DMS153 treated with DMSO at 0.1 percent for 48 hours (cell line): ENCODE data around the gene UBE2S.
"Not testable (repeated sequence)": the region's sequence is repeated elsewhere in the genome, so short reads cannot be mapped to it uniquely, and the experiment has no call there.

Experiments used
- DNase-seq: peaks from one replicate; lab custom pipeline; 2025; ENCODE audit not compliant: unreplicated experiment; lab: John Stamatoyannopoulos, UW

Gene UBE2S

GRCh38 chr19:55407550-55407799 lies at the start of gene UBE2S:
UBE2S (minus strand) TSS chr19:55407788; CDS start chr19:55407589, 199 bp downstream.
- DNase-seq, result not testable (repeated sequence)

- DNase-seq, result no peak
Measured at GRCh38 chr19:55456347-55456746, 48.8 kb upstream of the UBE2S start.

- no peak for DNase-seq
Measured at GRCh38 chr19:55455576-55456235, 48.1 kb upstream of the UBE2S start.

- peak; percentile 28 for DNase-seq
Measured at GRCh38 chr19:55454787-55455243, 47.2 kb upstream of the UBE2S start.

GRCh38 chr19:55453511-55454260 lies 46.1 kb upstream of the UBE2S start:
- DNase-seq, result no peak

GRCh38 chr19:55452749-55453346 lies 45.3 kb upstream of the UBE2S start:
- peak; percentile 66 for DNase-seq

- DNase-seq, result no peak
Measured at GRCh38 chr19:55451965-55452748, 44.6 kb upstream of the UBE2S start.

GRCh38 chr19:55451163-55451964 lies 43.8 kb upstream of the UBE2S start:
- no peak for DNase-seq

- DNase-seq, result no peak
Measured at GRCh38 chr19:55449469-55449868, 41.9 kb upstream of the UBE2S start.

- not testable (repeated sequence) for DNase-seq
Measured at GRCh38 chr19:55448175-55448490, 40.5 kb upstream of the UBE2S start.

GRCh38 chr19:55447421-55448174 lies 40.0 kb upstream of the UBE2S start:
- DNase-seq, result no peak

GRCh38 chr19:55446060-55446459 lies 38.5 kb upstream of the UBE2S start:
- DNase-seq, result no peak

- no peak for DNase-seq
Measured at GRCh38 chr19:55444646-55445045, 37.1 kb upstream of the UBE2S start.

GRCh38 chr19:55443824-55444480 lies 36.4 kb upstream of the UBE2S start:
- no peak for DNase-seq

GRCh38 chr19:55443045-55443823 lies 35.6 kb upstream of the UBE2S start, which contains the start of gene SHISA7:
SHISA7 (minus strand) TSS chr19:55443300; CDS start chr19:55442863, 437 bp downstream.
- DNase-seq, result no peak

GRCh38 chr19:55442372-55442961 lies 34.9 kb upstream of the UBE2S start:
- DNase-seq, result peak; percentile 23

GRCh38 chr19:55441692-55442321 lies 34.2 kb upstream of the UBE2S start:
- DNase-seq, result peak; percentile 34

- DNase-seq, result no peak
Measured at GRCh38 chr19:55441319-55441691, 33.7 kb upstream of the UBE2S start.
